Suppressor macrophage treated with lipopolysaccharide for 4 hours (primary cell): ENCODE results near the gene PRC1.
"Not testable (repeated sequence)": the region's sequence is repeated elsewhere in the genome, so short reads cannot be mapped to it uniquely, and the experiment has no call there.

ENCODE experiments used
- DNase-seq: peaks from one replicate; pipeline ENCODE4 v3.0.0-alpha.2; 2020

PRC1 gene, protein sequence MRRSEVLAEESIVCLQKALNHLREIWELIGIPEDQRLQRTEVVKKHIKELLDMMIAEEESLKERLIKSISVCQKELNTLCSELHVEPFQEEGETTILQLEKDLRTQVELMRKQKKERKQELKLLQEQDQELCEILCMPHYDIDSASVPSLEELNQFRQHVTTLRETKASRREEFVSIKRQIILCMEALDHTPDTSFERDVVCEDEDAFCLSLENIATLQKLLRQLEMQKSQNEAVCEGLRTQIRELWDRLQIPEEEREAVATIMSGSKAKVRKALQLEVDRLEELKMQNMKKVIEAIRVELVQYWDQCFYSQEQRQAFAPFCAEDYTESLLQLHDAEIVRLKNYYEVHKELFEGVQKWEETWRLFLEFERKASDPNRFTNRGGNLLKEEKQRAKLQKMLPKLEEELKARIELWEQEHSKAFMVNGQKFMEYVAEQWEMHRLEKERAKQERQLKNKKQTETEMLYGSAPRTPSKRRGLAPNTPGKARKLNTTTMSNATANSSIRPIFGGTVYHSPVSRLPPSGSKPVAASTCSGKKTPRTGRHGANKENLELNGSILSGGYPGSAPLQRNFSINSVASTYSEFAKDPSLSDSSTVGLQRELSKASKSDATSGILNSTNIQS

DNA sequence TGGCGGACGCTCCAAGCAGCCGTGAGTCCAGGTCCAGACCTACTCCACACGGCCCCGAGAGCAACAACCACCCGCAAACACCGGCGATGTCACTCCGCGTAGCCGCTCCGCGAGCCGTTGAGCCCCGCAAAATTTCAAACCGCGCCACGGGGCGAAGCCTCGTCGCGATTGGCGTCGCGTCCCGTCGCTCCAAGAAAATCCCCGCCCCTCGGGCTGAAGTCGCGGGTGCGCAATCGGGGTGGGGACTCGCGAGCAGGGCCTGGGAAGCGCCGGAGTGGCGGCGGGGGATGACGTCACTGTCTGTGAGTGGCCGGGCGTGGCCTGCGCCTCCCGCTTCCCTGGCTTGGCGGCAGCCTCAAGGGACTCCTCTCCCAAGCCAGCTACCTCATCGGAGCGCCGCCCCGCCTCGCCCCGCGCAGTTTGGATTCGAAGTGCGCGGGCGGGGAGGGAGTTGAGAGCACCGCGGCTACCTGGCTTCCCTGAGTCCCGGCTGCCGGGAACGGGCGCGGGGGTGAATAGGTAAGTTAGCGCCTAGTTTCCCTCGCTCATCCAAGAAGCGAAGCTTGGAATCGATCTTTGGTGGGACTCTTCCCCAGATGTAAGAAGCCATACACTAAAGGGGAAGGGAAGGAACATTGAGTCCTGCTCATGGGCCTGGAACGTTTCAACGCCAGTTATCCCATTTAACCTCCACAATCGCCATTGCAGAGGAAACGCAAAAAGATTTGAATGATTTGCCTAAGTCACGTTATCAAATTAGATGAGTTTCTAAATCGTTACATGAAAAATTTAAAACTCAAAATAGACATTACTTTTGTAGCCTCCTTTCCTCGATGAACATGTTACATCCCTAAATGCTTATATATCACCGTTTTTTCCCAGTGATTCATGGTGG, at the start of gene PRC1:
Gene PRC1, minus strand, starts transcription at position 119 of the 895 bp plus-strand sequence. Its CDS starts 118 bp downstream, at position 1.
- DNase-seq, result peak; percentile 99

- DNase-seq, result no peak
Measured at GRCh38 chr15:91043202-91043874, 49.0 kb upstream of the PRC1 start.

DNA sequence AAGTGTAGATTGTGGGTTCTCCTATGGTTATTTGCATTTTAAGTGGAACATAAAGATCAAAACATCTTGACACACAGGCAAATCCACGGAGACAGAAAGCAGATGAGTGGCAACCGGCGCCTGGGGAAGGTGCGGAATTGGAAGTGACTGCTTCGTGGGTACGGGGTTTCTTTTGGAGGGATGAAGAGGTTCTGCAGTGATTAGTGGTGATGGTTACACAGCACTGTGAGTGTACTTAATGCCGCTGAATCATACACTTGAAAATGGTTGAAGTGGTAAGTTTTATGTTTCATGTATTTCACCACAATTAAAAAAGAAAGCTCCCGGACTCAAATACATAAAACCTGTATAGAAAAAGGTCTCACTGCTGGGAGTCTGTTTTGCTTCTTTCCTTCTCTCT, 46.5 kb upstream of the PRC1 start:
- no peak for DNase-seq

DNA sequence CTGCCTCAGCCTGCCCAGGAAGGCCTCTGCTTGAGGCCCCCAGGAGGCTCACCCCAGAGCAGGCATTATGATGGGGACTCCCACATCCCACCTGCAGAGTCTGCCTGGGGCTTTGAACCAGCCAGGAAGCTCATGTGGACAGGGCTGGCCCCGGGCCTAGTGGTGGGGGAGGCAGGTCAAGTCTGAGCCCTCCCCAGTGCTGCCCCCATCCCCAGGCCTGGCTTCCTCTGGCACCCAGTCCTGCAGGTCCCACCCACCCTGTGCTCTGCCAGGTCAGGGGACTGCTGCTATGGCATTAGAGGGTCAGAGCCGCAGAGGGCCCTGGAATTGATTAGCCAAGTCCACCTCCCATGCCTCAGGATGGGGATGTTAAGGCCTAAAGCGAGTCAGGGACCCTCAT, 45.7 kb upstream of the PRC1 start:
- DNase-seq, result no peak

- peak; percentile 43 for DNase-seq
Measured at GRCh38 chr15:91032919-91033803, 38.8 kb upstream of the PRC1 start.

DNA sequence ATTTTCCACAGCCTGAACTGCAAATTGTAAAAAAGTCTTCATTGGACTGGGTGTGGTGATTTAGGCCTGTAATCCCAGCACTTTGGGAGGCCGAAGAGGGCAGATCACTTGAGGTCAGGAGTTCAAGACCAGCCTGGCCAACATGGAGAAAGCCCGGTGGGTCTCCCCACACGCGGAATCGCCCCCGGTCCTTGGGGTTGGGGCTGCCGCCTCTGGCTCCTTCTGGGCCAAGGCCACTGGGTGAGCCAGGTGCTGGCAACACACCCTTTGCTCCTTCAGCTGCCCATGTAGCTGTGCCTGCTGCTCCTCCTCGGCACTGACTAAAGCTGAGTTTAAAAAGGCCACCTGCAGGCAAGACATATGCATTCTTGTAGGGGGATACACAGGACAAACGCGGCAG, 37.5 kb upstream of the PRC1 start:
- DNase-seq, result no peak

GRCh38 chr15:91027677-91028076, 33.3 kb upstream of the PRC1 start:
- no peak for DNase-seq

DNA sequence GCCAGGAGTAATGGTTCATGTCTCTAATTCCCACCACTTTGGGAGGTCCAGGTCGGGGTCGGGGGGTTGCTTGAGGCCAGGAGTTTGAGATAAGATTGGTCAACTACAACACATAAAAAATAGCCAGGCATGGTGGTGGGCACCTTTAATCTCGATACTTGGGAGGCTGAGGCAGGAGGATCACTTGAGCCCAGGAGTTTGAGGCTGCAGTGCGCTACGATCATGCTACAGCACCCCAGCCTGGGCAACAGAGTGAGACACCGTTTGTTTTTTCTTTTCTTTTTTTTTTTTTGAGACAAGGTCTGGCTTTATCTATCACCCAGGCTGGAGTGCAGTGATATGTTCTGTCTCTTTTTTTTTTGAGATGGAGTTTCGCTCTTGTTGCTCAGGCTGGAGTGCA, 29.4 kb upstream of the PRC1 start:
- no peak for DNase-seq

DNA sequence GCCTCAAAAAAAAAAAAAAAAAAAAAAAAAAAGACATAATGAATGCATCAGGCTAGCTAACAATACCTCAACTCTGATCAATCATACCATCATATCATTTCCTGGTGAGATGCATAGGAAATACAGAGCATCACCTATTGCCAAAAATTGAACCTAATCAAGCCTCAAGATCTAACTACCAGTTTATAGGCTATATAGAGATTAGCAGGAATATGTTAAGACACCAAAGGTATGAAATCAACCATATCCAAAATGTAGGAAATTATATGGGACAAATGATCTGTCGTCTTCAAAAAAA, 28.4 kb upstream of the PRC1 start:
- DNase-seq, result no peak

DNA sequence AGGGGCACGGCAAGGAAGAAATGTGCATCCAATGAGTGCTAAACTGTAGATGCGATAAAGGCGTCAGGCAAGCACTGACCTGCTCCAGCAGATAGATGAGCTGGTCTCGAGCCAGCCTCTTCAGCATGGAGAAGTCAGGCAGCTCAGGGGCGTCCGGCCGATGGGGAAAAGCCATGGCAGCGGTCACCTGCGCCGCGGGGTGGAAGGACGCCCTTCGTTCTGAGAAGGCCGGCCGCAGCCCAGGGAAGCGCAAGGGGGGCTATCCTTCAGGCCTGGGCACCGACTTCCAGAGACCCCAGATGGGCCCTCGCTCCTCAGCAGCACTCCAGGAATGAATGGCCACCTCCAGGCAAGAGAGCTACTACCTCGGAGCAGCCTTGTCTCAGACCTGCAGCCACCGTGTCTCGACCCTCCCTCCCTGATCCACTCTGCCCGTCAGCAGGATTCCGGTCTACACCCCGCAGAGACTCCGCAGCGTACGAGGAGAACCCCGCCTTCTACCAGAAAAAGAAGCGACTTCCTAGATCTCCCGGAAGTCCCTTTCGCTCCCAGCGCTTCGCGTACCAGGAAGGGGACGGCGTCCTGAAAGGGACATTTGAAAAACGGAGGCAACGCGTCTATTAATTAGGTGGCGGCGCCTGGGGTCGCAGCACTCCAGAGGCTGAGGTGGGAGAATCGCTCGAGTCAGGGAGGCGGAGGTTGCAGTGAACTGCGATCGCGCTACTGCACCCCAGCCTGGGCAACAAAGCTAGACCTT, 27.9 kb upstream of the PRC1 start, which contains the start of gene VPS33B:
Gene VPS33B, minus strand, starts transcription at position 520 of the 757 bp plus-strand sequence. Its CDS starts 345 bp downstream, at position 175.
- peak; percentile 90 for DNase-seq

- peak; percentile 8 for DNase-seq
Measured at GRCh38 chr15:91021516-91022074, 27.3 kb upstream of the PRC1 start.

GRCh38 chr15:91018158-91018557, 23.8 kb upstream of the PRC1 start:
- no peak for DNase-seq

DNA sequence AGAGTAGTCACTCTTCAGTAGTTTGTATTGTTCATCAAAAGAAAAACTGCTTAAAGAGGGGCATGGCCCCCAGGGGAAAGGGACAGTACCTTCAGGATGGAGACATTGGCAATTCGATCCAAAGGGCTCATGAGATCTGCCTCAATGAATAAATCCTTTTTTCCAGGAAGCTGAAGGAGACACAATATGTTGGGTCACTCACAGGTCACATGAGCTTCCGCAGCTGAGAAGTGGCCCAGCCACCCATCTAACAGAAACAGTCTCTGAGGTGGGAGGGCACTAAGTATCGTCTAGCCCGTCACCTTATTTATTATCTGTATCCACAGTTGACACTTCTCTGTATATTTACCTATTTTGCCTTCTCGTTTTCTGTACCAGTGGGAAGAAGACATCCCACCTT, 23.4 kb upstream of the PRC1 start:
- DNase-seq, result no peak

- not testable (repeated sequence) for DNase-seq
Measured at GRCh38 chr15:91013701-91014100, 19.4 kb upstream of the PRC1 start.

DNA sequence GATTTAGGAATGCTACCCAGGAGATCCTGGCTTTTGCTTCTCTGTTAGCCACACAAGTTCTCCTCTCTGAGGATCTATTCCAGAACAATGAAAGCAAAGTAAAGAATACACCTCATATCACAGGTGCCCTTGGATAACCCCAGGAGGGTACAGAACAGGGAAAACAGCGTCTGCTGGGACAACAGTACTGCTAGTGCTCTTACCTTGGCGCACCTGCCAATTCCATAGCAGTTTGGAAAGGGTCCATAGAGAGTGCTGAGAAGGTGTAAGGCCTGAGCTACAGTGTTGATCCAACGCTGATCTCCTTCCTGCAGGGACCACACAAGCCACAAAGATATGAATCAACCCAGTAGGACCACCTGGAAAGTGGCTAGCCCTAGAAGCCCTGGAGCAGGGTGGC, 12.9 kb upstream of the PRC1 start:
- DNase-seq, result no peak

GRCh38 chr15:91001209-91001608, 6.9 kb upstream of the PRC1 start:
- DNase-seq, result no peak

DNA sequence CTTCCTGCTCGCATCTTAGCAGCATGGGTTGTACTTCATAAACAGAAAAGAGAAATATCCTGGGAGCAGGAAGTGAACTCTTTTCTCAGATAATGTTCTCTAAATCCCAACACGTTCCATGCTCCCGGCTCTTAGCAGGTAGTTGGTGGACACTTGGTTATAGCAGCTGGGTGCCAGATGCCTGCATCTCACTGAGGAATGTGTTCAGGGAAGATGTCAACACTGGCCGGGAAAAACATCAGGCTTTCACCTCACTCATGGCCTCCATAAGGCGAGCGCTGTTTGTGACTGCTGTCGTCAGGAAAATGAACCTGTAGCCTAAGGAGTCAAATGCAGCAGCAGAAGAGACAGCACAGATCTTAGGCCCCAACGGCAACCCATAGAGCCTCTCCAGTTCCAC, 4.4 kb upstream of the PRC1 start:
- no peak for DNase-seq

DNA sequence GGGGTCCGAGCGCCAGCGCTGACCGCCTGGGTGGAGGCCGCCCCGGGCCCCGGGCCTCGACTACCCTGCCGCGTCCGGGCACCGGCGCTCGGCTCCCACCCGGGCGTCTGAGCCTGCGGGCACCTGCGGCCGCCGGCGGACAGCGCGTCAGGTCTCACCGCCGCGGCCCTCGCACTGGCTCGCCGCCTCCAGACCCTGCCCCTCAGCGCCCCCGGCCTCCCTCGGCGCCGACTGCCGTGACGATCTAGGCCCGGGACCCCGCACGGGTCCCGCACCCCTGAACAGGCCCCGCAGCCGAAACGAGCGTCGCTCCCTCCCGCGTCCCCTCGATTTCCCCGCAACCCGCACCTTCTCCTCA, 297 bp downstream of the PRC1 start:
- DNase-seq, result peak; percentile 3

- no peak for DNase-seq
Measured at GRCh38 chr15:90991587-90992285, 2.6 kb downstream of the PRC1 start.

GRCh38 chr15:90990446-90990845, 3.9 kb downstream of the PRC1 start:
- no peak for DNase-seq
